NCI-H2107 treated with DMSO at 0.1 percent for 48 hours (cell line): Measurements from ENCODE around the gene MAD1L1.
A peak's percentile ranks its signal among the peaks of the same experiment; 100 is the strongest.

Source experiments
- DNase-seq: peaks from one replicate; lab custom pipeline; 2025; ENCODE audit not compliant: unreplicated experiment; lab: John Stamatoyannopoulos, UW

MAD1L1 gene

DNA sequence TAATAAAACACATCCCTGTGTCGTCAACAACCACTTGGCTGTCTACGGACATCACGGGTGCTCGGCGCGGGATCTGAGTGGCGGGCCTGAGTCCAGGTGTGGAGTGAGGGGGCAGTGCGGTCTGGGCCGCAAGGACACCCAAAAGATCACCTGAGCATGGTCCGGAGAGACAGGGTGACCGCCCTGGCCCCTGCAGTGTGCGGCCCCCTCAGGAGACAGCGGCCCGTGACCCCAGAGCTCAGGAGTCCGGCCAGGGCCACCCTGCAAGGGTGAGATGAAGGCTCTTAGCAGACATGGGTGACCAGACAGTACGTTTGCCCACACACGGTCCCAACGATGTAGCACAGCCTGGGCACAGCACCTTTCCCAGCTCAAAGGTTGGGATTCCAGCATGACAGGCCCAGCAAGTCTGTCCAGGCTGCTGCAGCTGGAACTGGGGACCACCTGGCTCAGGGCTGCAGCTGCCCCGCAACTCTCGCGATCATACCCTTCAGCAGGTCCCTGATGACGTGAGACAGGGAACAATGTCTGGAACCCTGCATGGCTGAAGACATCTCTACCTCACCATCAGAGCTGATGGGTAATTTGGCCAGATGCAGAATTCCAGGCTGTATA is 324.9 kb downstream of the MAD1L1 start:
- DNase-seq = no peak

DNA sequence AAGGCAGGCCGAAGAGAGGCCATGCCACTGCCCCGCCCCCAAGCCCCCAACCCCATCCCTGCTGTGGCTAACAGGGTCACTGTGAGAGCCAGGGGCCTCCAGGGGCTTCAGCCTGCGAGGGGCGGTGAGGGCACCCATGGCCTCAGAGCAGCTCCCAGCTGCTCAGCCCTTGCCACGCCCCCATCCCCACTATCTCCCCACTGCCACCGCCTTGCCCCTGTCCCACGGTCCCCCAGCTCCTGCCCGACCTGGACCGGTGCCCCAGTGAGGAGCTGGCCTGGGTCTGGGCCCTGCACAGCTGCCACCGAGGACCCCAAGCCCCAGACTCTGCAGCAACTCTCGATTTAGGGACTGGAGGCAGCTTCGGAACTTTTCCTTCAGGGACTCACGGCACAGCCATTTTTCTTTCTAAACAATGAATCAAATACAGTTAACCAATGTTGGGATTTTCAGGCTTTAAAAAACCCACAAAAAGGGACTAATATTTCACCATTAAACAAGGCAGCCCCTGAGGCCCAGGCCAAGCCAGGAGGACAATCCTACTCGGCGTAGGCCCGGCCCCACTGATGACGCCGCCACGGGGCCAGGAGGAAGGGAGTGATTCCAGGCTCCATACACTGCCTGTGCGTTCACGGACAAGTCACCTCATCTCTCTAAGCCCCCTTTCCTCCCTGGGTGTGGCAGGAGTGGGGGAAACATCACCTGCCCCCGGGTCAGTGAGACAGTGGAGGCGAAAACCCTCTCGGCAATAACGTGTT is 325.6 kb downstream of the MAD1L1 start:
- DNase-seq = no peak

DNA sequence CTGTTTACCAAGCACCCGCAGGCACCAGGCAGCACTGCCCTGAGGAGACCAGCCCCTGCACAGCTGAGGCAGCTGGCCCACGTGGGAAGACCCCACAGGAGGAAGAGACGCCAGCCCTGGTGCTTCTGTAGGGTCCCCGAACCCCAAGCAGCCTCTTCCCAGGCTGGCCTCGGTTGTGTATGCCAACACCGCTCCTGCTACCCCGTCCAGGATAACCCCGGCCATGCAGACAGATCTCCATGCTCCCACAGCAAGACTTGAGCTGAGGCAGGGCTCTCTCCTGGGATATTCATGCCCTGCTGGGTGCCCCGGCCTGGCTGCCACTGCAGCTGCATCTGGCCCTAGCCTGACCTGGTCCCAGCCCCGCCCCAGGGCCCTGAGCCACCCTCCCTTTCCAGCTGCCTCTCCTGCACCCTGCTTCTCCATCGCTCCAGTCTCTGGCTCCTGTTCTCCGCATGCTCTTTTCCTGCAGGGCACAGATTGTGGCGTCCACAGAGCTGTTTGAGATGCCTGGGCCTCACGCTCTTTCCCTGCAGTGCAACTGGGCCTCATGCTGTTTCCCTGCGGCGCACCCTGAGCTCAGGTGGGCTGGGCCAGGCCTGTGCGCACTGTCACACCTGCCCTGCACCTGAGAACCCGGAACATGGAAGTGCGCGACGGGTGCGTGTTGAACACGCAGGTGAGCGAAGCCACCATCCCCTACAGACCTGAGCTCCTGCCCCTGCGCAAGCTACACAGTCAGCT is 326.5 kb downstream of the MAD1L1 start:
- DNase-seq = no peak

DNA sequence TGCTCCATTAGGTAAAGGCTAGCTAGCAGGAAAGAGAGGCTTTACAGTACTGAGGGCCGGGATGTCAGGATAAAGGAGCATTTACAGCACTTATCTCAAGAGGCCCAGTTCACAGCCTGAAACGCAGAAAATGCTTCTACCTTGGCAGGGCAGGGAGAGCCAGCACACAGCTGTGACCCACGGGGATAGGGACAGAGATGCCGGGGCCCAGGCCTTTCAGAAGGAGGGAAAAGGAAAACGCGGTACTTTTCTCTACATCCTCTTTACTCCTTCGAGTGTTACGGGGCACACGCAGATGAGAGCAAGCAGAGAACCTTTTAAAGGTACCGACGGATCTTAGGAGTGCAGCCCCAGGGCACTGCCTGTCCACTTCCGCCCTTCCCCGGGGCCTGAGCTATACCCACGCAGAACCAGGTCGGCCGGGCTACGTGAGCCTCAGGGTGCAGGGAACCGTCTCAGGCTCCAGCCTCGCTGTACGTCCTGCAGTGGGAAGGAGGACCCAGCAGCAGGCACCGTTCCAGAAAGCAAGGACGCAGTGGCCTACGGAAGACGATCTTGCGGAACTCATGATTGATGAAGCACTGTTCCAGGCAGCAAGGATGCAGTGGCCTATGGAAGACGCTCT is 330.4 kb downstream of the MAD1L1 start:
- peak; percentile 13 for DNase-seq

GRCh38 chr7:1901431-1902210 is 331.1 kb downstream of the MAD1L1 start:
- DNase-seq = no peak

GRCh38 chr7:1900847-1901246 is 331.9 kb downstream of the MAD1L1 start:
- DNase-seq = no peak

- DNase-seq = no peak
These were observed 332.6 kb downstream of the MAD1L1 start for GRCh38 chr7:1899951-1900762.

GRCh38 chr7:1899196-1899595 is 333.5 kb downstream of the MAD1L1 start:
- DNase-seq = no peak

DNA sequence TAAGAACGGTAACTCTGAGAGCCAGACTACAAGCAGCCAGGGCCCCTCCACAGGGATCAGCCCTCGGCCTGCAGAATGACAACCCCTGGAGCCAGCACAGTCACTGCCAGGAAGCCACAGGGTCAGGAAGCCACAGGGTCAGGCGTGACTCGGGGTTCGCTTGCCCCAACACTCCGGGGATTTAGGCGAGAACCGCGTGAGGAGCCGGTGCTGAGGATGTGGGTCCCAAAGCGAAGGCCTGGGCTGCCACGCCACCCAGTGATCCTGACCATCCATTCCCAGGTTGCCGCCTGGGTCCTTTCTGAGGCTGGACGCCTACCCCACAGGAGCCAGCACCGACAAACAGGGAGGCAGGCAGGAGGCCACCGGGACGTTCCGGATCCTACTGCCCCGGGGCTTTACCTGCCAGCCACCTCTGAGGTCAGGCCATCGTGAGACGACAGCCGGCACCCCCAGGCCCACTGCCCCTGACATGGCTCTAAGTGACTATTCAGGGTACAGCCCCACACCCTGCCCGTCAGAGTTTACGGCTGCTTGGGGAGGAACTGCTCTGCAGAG is 334.0 kb downstream of the MAD1L1 start:
- no peak for DNase-seq

DNA sequence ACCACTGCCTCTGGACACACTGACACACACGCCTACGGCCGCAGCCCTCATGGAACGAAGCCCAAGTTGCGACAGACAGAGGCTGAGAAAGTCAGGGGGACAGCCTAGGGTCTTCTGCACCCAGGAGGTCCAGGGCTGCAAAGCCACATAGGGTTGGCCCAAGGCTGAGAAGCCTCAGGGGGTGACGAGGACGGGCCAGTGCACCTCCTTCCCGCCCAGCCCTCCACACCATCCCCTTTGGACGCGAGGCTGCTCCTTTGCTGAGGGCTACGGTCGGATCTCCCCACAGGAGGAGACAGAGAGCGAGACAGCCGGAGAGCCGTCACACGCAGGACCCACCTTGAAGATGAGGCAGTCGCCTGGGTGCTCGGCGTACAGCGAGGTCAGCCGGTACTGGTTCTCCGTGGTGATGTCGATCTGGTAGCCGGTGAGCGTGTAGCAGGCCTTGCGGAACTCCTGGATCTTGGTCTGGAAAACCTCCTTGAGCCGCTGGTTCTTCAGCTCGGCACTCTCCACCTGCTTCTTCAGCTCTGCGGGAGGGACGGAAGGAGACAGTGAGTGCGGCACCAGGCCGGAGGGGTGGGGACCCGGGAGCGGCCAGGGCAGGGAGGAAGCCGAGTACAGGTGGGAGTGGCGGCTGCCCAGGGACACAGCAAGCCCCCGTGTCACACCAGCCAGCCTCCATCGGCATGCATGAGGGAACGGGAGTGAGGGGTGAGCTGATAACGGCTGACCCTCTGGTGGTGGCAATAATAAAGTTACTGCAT is 334.7 kb downstream of the MAD1L1 start:
- no peak for DNase-seq

DNA sequence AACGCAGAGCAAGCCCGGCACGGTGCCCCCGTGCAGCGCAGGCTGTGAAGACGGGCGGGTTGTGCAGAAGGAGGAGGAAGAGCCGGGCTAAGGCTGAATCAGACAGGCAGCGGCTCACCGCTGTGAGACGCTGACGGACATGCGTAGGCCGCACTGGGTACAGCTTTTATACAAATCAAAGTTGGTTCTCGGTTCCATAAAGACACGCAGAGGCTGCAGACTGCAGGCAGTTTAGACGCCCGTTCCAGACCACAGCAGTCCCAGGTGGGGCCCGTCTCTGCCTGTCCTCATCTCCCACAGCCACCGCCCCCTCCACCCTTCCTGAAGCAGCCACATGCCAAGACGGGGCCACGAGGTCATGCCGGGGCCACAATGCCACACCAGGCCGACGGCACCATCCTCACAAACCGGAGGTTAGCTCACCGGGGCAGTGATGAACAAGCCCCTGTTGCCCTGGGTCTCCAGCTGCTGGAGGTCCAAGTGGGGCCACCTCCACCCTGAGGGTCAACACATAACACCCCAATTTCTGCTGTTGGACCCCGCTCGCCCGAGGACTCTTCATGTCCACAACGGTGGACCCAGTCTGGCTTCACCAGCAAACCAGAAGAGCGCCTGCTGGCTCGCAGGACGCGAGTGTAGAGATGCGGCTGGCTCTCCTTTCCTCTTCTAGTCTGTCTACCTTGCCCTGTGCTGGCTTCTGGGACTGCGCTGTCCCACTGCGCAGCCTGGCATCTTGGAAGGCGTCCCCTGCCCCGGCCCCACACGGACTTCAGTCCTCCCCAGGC is 335.5 kb downstream of the MAD1L1 start:
- DNase-seq = no peak

- no peak for DNase-seq
These were observed 336.9 kb downstream of the MAD1L1 start for GRCh38 chr7:1895664-1896515.

- no peak for DNase-seq
These were observed 337.7 kb downstream of the MAD1L1 start for GRCh38 chr7:1894906-1895663.

DNA sequence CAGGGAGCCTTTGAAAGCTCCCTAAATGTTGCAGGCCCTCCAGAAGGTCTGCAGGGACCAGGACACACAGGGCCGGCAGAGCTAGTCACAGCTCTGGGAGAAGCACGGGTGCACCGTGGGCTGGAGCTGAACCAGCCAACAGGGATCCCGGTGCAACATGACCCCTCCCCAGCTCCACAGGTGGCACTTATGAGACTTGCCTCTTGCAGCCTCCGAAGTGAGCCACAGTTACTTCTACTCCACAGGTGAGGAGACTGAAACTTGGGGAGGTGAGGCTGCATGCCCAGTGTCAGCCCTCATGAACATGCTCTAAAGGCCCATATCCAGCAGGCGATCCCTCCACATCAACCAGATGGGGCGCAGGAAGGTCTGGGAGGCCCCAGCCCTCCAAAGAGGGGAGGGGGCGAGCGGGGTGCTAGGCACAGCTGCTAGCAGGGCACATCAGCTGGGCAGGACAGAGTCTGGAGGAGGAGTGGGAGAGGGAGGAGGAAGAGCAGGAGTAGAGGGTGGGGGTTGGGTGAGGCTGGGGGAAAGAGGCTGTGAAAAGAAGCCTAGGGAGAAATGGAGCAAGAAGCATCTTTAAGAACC is 338.3 kb downstream of the MAD1L1 start:
- no peak for DNase-seq

DNA sequence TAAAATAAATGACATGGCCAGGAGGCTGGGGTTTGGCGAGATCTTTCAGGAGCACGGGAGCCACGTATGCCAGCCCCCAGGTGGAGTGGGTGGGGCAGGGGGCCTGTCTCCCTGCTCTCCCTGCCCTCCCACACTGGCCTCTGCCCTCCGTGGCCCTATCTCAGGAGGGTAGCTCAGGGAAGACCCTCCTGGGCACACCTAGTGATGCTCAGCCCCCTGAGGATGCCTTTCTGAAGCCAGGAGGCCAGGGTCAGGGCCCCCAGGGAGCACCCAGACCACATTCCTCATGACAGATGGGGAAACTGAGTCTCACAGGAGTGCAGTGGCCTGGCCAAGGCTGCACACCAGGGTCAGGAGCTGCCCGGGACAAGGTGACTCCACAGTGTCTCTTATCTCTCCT is 339.3 kb downstream of the MAD1L1 start:
- no peak for DNase-seq

GRCh38 chr7:1893036-1893435 is 339.7 kb downstream of the MAD1L1 start:
- no peak for DNase-seq
